ENCODE results near the gene EEIG2.
"Not testable (repeated sequence)": the region's sequence is repeated elsewhere in the genome, so short reads cannot be mapped to it uniquely, and the experiment has no call there.

EEIG2 gene

DNA sequence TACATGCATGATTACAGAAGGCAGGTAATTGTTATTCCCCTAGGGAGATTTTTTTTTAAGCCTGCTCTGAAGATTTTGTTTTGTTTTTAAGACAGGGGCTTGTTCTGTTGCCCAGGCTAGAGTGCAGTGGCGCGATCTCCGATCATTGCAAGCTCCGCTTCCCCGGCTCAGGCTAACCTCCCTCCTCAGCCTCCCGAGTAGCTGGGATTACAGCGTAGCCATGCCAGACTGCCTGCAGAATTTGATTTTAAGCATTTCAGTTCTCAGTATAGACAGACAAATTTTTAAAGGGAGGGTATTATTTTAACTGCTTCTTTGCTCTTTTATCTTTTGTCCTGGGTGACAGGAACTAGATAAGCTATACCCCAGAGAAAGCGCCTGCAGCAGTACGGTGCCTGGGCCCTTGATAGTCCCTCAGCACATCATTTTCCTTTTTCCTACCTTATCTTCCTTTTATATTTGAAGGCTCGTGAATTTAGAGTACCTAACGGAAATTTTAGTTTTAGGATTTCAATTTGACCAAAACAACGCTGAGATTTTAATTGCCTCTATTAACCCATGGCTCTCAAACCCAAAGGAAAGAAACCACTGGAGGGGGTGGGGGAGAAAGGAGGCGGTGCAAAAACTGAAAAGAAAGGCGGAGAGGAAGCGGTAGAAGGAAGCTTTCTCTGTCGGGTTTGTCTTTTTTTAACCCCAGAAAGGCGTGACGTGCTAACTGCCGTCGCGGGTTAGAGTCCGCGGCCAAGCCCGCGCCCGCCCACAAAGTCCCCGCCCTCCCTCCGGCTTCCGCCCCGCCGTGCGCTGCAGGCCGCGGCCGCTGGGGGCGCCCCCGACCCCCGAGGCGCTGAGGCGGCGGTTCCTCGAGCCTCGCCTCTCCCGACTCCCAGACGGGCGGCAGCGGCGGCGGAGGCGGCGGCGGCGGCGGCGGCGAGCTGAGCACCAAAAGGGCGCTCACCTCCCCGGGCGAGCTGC lies at the start of gene EEIG2:
EEIG2 (plus strand) TSS at position 886 of the 972 bp plus-strand sequence. CDS start 329 bp downstream, outside the sequence.
- no peaks in the 10 kb centered on the region for H3K27me3 ChIP-seq (replicated peaks; ENCODE audit: control insufficient read depth, insufficient read depth, low read length)
- peak within 1 kb of the TSS; percentile 78 for H3K4me3 ChIP-seq (replicated peaks; ENCODE audit: low read depth, low read length)
- H3K36me3 ChIP-seq (ENCODE audit: control insufficient read depth, insufficient read depth, low read length): no peaks in the 10 kb centered on the region
- peak; percentile 94 for DNase-seq (ENCODE audit: extremely low read depth, insufficient read length)
- TF ChIP-seq, protein P1, sequence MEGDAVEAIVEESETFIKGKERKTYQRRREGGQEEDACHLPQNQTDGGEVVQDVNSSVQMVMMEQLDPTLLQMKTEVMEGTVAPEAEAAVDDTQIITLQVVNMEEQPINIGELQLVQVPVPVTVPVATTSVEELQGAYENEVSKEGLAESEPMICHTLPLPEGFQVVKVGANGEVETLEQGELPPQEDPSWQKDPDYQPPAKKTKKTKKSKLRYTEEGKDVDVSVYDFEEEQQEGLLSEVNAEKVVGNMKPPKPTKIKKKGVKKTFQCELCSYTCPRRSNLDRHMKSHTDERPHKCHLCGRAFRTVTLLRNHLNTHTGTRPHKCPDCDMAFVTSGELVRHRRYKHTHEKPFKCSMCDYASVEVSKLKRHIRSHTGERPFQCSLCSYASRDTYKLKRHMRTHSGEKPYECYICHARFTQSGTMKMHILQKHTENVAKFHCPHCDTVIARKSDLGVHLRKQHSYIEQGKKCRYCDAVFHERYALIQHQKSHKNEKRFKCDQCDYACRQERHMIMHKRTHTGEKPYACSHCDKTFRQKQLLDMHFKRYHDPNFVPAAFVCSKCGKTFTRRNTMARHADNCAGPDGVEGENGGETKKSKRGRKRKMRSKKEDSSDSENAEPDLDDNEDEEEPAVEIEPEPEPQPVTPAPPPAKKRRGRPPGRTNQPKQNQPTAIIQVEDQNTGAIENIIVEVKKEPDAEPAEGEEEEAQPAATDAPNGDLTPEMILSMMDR (IDR thresholded peaks at IDR 0.05; ENCODE audit: insufficient read depth, low read length, poor library complexity, severe bottlenecking): peak; percentile 30

GRCh38 chr1:108511764-108512163 lies 48.1 kb upstream of the EEIG2 start:
- TF ChIP-seq, protein P1 (IDR thresholded peaks at IDR 0.05; ENCODE audit: insufficient read depth, low read length, poor library complexity, severe bottlenecking): no peak
- Histone ChIP-seq H3K36me3 (ENCODE audit: control insufficient read depth, insufficient read depth, low read length) (no peaks in the 10 kb centered on the region), H3K4me3 (replicated peaks; ENCODE audit: low read depth, low read length) (no peak overlapping the region), H3K27me3 (replicated peaks; ENCODE audit: control insufficient read depth, insufficient read depth, low read length) (no peaks in the 10 kb centered on the region)
- DNase-seq (ENCODE audit: extremely low read depth, insufficient read length): no peak

GRCh38 chr1:108512239-108513043 lies 47.5 kb upstream of the EEIG2 start:
- H3K4me3 ChIP-seq (replicated peaks; ENCODE audit: low read depth, low read length): no peak overlapping the region
- no peaks in the 10 kb centered on the region for H3K36me3 ChIP-seq (ENCODE audit: control insufficient read depth, insufficient read depth, low read length)
- H3K27me3 ChIP-seq (replicated peaks; ENCODE audit: control insufficient read depth, insufficient read depth, low read length): no peaks in the 10 kb centered on the region
- TF ChIP-seq, protein P1 (IDR thresholded peaks at IDR 0.05; ENCODE audit: insufficient read depth, low read length, poor library complexity, severe bottlenecking): peak; percentile 77
- no peak for DNase-seq (ENCODE audit: extremely low read depth, insufficient read length)

DNA sequence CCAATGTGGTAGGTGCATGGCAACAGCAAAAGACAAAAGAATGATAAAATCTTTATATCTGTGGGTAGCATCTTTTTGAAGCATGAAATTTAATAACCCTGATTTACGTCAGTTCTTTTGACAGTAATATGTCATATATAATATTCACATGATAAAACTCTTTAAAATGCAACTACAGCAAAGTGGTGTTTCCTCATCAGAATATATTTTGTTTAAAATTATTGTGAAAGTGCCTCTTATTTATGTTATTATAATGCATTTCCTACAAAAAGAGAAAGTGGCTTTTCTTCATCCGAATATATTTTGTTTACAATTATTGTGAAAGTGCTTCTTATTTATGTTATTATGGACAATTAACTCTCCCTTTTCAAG lies 46.9 kb upstream of the EEIG2 start:
- Histone ChIP-seq H3K4me3 (replicated peaks; ENCODE audit: low read depth, low read length) (no peak overlapping the region), H3K27me3 (replicated peaks; ENCODE audit: control insufficient read depth, insufficient read depth, low read length) (no peaks in the 10 kb centered on the region), H3K36me3 (ENCODE audit: control insufficient read depth, insufficient read depth, low read length) (no peaks in the 10 kb centered on the region)
- TF ChIP-seq, protein P1 (IDR thresholded peaks at IDR 0.05; ENCODE audit: insufficient read depth, low read length, poor library complexity, severe bottlenecking): no peak
- no peak for DNase-seq (ENCODE audit: extremely low read depth, insufficient read length)

GRCh38 chr1:108513914-108514313 lies 46.0 kb upstream of the EEIG2 start:
- not testable (repeated sequence) for DNase-seq (ENCODE audit: extremely low read depth, insufficient read length); H3K27me3 ChIP-seq (replicated peaks; ENCODE audit: control insufficient read depth, insufficient read depth, low read length); H3K36me3 ChIP-seq (ENCODE audit: control insufficient read depth, insufficient read depth, low read length); H3K4me3 ChIP-seq (replicated peaks; ENCODE audit: low read depth, low read length)

GRCh38 chr1:108517301-108517897 lies 42.5 kb upstream of the EEIG2 start:
- H3K36me3 ChIP-seq (ENCODE audit: control insufficient read depth, insufficient read depth, low read length); H3K27me3 ChIP-seq (replicated peaks; ENCODE audit: control insufficient read depth, insufficient read depth, low read length); DNase-seq (ENCODE audit: extremely low read depth, insufficient read length); H3K4me3 ChIP-seq (replicated peaks; ENCODE audit: low read depth, low read length): not testable (repeated sequence)
